Femur (tissue), 1 donor: Measurements from ENCODE around the gene EIF5AL1.
"Not testable (repeated sequence)": the region's sequence is repeated elsewhere in the genome, so short reads cannot be mapped to it uniquely, and the experiment has no call there.

Source experiments
- DNase-seq: peaks from one replicate; pipeline ENCODE4 v3.0.0-alpha.2; 2017

Gene EIF5AL1

DNA sequence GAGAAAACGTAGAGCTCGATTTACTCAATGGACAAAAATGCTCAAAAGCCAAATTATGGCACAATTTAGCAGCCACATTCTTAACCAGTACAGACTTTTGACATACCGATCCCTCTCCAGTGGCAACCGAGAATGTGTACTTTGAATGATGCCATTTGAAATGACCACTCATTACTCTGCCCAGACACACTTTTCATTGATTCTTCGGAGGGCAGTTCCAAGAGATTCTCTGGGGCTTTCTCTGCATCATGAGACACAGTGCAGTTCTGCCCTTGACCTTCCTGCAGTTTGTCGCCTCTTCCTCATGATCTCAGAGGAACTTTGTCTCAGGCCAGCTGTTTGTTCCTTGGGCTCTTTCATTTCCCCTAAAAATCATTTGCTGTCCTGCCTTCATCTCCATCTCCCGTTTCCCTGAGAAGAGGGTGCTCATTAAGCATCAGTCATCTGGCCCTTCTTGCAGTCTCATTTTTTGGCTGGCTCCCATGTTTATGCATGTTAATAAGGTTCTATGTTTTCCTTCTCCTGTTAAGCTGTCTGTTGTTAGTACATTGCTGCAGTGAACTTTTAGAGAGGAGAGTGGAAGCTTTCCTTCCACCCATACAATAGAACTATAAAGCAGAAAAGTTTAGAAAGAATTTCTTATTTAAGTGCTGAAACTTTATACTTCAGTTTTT, 4.3 kb downstream of the EIF5AL1 start:
- DNase-seq, result not testable (repeated sequence)

GRCh38 chr10:79517567-79517966, 5.2 kb downstream of the EIF5AL1 start:
- DNase-seq, result not testable (repeated sequence)

GRCh38 chr10:79521751-79522150, 9.4 kb downstream of the EIF5AL1 start:
- DNase-seq, result not testable (repeated sequence)

- DNase-seq, result not testable (repeated sequence)
Observed at GRCh38 chr10:79522464-79522863, 10.1 kb downstream of the EIF5AL1 start.

DNA sequence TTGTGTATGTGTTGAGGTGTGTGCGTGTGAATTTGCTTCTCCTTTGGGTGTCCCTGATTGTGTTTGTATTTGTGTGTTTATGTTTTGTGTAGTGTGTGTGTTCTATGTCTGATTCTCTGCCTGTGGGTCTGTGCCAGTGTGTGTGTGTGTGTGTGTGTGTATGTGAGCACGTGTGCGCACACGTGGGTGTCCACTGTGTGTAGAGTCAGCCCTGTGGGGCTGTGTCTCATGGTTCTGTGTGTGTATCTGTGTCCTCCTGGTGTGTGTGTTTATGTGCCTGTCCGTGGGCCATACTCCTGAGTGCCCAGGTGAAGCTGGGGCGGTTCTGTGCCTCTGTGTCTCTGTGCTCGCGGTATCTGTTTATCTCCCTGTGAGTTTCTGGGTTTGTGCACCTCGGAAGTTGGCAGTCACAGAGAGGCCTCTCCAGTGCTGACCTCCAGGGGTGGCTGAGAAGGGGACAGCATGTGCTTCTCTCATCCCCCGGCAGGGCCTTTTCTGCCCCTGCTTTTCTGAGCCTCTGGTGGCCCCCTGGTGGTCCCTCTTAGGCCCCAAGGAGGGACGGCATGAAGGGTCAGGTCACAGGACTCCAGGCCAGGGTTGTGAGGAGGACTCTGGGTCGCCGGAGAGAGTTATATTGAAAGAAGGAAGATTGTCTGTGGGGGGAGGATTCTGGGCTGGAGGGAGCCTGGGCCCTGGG, 11.0 kb downstream of the EIF5AL1 start:
- not testable (repeated sequence) for DNase-seq

DNA sequence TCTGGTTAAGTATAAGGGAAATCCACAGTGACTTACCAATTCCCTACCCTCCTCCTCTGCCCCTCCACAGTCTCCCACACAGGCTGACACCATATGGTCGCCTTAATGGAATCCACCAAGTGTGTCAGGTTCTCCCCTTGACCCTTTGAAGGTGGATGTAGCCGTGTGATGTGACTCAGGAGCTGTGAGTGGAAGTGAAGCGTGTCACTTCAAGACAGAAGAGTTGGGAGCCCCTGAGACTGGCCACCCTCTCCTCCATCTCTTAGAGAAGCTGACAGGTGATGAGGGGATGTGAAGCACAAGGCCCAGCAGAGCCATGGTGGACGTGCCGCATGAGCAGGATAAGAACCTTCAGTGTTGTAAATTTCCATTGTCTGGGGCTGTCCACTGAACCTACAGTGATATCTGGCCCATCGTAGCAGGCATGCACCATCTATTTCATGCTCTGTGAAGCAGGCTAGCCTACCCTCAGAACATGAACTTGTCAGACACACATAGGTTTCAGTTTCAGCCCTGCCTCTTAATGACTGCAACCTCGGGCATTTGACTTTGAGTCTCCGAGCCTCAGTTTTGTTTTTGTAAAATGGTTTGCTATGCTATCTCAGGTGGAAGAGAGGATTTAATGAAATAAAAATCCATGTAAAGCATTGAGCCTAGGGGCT, 12.8 kb downstream of the EIF5AL1 start:
- not testable (repeated sequence) for DNase-seq

- DNase-seq, result not testable (repeated sequence)
Observed at GRCh38 chr10:79528261-79528660, 15.9 kb downstream of the EIF5AL1 start.

DNA sequence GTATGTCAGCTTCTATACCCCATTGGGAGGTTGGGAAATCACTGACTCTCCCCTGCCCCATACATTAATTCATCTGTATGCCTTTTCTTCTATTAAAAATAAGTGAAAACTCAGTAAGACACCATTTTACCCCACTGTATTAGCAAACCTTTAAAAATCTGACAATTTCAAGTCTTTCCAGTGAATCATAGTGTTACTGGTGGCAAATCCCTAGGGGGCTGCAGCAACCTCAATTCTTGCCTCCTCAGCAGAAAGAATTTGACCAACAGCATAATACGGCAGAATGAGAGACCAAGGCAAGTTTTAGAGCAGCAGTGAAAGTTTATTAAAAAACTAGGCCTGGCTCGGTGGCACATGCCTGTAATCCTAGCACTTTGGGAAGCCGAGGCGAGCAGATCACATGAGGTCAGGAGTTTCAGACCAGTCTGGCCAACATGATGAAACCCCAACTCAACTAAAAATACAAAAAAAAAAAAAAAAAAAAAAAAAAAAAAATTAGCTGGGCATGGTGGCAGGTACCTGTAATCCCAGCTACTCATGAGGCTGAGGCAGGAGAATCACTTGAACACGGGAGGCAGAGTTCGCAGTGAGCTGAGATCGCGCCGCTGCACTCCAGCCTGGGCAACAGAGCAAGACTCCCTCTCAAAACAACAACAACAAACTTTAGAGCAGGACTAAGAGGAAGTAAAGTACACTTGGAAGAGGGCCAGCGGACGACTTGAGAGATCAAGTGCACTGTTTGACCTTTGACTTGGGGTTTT, 21.0 kb downstream of the EIF5AL1 start:
- not testable (repeated sequence) for DNase-seq

- DNase-seq, result not testable (repeated sequence)
Observed at GRCh38 chr10:79533903-79534175, 21.5 kb downstream of the EIF5AL1 start.

DNA sequence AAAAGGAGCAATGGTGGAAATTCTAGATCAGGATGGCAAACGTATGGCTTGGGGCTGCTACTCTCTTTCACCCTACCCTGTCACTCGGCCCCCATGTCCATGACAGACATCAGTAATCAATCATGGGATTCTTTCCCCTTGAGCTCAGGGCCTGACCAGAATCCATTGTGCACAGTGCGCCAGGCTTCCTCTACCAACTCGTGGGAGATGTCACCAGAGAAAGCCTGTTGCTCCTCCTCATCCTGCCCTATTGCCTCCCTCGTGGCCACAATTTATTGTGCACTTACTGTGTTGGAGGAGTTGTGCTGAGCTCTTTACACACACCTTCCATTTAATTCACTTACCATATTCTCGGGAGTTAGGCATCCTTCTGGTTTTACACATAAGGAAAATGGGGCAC, 26.0 kb downstream of the EIF5AL1 start:
- DNase-seq, result not testable (repeated sequence)

- not testable (repeated sequence) for DNase-seq
Observed at GRCh38 chr10:79540930-79541329, 28.6 kb downstream of the EIF5AL1 start.

- DNase-seq, result no peak
Observed at GRCh38 chr10:79542626-79543025, 30.3 kb downstream of the EIF5AL1 start.

- DNase-seq, result not testable (repeated sequence)
Observed at GRCh38 chr10:79544408-79544807, 32.1 kb downstream of the EIF5AL1 start.

- not testable (repeated sequence) for DNase-seq
Observed at GRCh38 chr10:79544926-79545659, 32.8 kb downstream of the EIF5AL1 start.

GRCh38 chr10:79547128-79547527, 34.8 kb downstream of the EIF5AL1 start:
- not testable (repeated sequence) for DNase-seq

GRCh38 chr10:79547973-79548372, 35.6 kb downstream of the EIF5AL1 start:
- DNase-seq, result no peak

- DNase-seq, result no peak
Observed at GRCh38 chr10:79552143-79552542, 39.8 kb downstream of the EIF5AL1 start.

GRCh38 chr10:79555354-79556309, 43.3 kb downstream of the EIF5AL1 start:
- no peak for DNase-seq

GRCh38 chr10:79556961-79557360, 44.6 kb downstream of the EIF5AL1 start:
- DNase-seq, result not testable (repeated sequence)

- no peak for DNase-seq
Observed at GRCh38 chr10:79559726-79560125, 47.4 kb downstream of the EIF5AL1 start.

GRCh38 chr10:79560160-79560709, 47.9 kb downstream of the EIF5AL1 start, which contains the start of gene SFTPA2:
SFTPA2 (minus strand) TSS chr10:79560407; CDS start chr10:79559483, 924 bp downstream.
- no peak for DNase-seq
